ENCODE results near the gene FBXL17. TPM values are rescaled to one million over a fixed set of nuclear protein-coding genes. Genes with fewer than 3 reads are reported as not detected.

FBXL17 gene
- total RNA-seq, 1 donor from 2014 or later: 17.6 TPM

DNA sequence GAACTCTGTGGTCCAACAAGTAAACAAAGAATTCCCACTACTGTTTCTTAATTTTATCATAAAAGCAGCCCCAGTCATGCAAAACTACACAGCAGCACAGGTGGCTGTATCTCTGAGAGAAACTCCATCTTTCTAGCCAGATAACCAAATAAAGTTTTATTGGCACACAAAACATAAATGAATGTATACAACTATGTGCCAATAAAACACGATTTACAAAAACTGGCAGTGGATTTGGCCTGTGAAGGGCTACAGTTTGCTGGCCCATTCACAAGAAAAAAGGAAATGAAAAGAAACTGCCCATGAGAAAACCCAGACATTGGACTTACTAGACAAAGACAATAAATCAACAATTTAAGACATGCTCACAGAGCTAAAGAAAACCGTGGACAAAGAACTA, 10.6 kb downstream of the FBXL17 start:
- no peak overlapping the region for H3K4me3 Mint-ChIP-seq (ENCODE audit: unreplicated experiment)

DNA sequence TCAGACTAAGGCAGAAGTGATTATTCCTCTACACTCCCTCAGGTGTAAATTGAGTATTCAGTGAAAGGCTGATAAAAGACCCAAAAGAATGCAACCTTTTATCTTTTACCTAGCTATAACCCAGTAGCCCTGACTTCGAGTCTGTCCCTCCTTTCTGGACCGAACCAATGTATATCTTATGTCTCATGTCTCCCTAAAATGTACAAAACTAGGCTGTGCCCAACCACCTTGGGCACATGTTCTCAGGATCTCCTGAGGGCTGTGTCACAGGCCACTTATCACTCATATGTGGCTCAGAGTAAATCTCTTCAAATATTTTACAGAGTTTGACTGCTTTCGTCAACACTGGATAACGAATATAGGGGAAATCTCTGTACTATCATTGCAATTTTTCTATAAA, 12.7 kb downstream of the FBXL17 start:
- H3K4me3 Mint-ChIP-seq (ENCODE audit: unreplicated experiment): no peak overlapping the region
- peaks cover 6% of the 10 kb centered on the region for H3K4me1 Mint-ChIP-seq (ENCODE audit: unreplicated experiment)

More for the DNA sequence above, 10.6 kb downstream of the FBXL17 start:
- Mint-ChIP-seq H3K27me3 (ENCODE audit: unreplicated experiment) (no peaks in the 10 kb centered on the region), H3K4me1 (ENCODE audit: unreplicated experiment) (peaks cover 6% of the 10 kb centered on the region), H3K27ac (ENCODE audit: unreplicated experiment) (no peak overlapping the region), H3K9me3 (ENCODE audit: unreplicated experiment) (peaks cover 33% of the 10 kb centered on the region), H3K36me3 (ENCODE audit: unreplicated experiment) (peaks cover 28% of the 10 kb centered on the region)
- TF ChIP-seq CTCF (IDR thresholded peaks at IDR 0.05): no peak
- no peak for DNase-seq (ENCODE audit: extremely low spot score, unreplicated experiment)

DNA sequence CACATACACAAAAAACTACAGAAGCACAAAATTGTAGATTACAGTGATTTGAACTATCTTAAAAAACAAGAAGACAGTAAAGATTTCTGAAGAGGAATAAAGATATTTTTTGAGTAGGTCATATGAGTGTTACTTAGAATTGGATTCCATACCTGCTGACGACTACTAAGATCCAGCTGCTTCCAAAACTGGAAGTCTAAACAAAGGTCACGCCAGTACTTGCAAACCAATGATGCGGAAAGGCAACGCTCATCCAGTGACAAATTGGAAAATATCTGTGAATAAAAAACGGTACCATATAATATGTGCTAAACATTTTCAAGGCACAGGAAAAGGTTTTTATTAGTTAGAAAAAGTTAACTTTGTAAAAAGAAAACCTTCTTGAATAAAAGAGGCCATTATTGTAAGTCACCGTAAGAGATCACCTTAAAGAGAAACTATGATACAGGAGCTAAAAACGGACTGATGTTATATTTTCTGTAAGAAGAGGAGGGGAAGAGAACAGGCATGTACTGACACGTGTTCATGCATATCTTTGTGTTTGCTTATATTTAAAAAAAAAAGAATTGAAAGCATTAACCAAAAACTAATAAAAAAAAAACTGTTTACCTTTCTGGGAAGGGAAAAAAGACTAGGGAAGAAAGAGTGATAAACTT, 14.1 kb downstream of the FBXL17 start:
- Mint-ChIP-seq H3K36me3 (ENCODE audit: unreplicated experiment) (peaks cover 16% of the 10 kb centered on the region), H3K9me3 (ENCODE audit: unreplicated experiment) (peaks cover 8% of the 10 kb centered on the region), H3K4me3 (ENCODE audit: unreplicated experiment) (no peak overlapping the region), H3K27me3 (ENCODE audit: unreplicated experiment) (no peaks in the 10 kb centered on the region), H3K27ac (ENCODE audit: unreplicated experiment) (no peak overlapping the region), H3K4me1 (ENCODE audit: unreplicated experiment) (peaks cover 6% of the 10 kb centered on the region)
- TF ChIP-seq CTCF (IDR thresholded peaks at IDR 0.05): no peak
- DNase-seq (ENCODE audit: extremely low spot score, unreplicated experiment): no peak

More for the DNA sequence above, 12.7 kb downstream of the FBXL17 start:
- DNase-seq (ENCODE audit: extremely low spot score, unreplicated experiment): no peak
- TF ChIP-seq CTCF (IDR thresholded peaks at IDR 0.05): no peak
- H3K27ac Mint-ChIP-seq (ENCODE audit: unreplicated experiment): no peak overlapping the region
- H3K36me3 Mint-ChIP-seq (ENCODE audit: unreplicated experiment): peaks cover 16% of the 10 kb centered on the region
- H3K27me3 Mint-ChIP-seq (ENCODE audit: unreplicated experiment): no peaks in the 10 kb centered on the region
- H3K9me3 Mint-ChIP-seq (ENCODE audit: unreplicated experiment): peaks cover 13% of the 10 kb centered on the region

DNA sequence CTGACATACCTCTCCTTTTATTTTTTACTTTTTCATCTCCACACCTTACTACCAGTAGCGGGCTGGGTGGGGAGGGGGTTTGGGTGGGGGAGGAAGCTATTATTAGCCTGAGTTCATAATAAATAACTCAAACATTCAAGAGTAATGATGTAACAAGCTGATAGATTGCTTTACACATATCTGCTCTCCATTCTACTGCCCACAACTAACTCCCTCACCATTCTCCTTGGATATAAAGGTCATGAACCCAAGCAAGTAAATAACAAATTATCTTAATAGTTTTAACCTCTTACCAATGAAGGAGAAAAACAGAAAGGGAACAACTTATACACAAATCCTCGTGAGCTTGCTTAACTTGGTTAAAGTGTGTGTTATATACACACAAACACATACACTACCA, 15.4 kb downstream of the FBXL17 start:
- peaks cover 6% of the 10 kb centered on the region for H3K4me1 Mint-ChIP-seq (ENCODE audit: unreplicated experiment)
- no peaks in the 10 kb centered on the region for H3K9me3 Mint-ChIP-seq (ENCODE audit: unreplicated experiment)
- no peaks in the 10 kb centered on the region for H3K27me3 Mint-ChIP-seq (ENCODE audit: unreplicated experiment)
- TF ChIP-seq CTCF (IDR thresholded peaks at IDR 0.05): no peak
- H3K27ac Mint-ChIP-seq (ENCODE audit: unreplicated experiment): no peak overlapping the region
- no peak overlapping the region for H3K4me3 Mint-ChIP-seq (ENCODE audit: unreplicated experiment)
- H3K36me3 Mint-ChIP-seq (ENCODE audit: unreplicated experiment): peaks cover 15% of the 10 kb centered on the region
- DNase-seq (ENCODE audit: extremely low spot score, unreplicated experiment): no peak

- peaks cover 23% of the 10 kb centered on the region for H3K36me3 Mint-ChIP-seq (ENCODE audit: unreplicated experiment)
- no peak overlapping the region for H3K4me3 Mint-ChIP-seq (ENCODE audit: unreplicated experiment)
- H3K9me3 Mint-ChIP-seq (ENCODE audit: unreplicated experiment): no peaks in the 10 kb centered on the region
- peaks cover 3% of the 10 kb centered on the region for H3K4me1 Mint-ChIP-seq (ENCODE audit: unreplicated experiment)
- DNase-seq (ENCODE audit: extremely low spot score, unreplicated experiment): no peak
- no peak overlapping the region for H3K27ac Mint-ChIP-seq (ENCODE audit: unreplicated experiment)
- H3K27me3 Mint-ChIP-seq (ENCODE audit: unreplicated experiment): no peaks in the 10 kb centered on the region
- TF ChIP-seq CTCF (IDR thresholded peaks at IDR 0.05): no peak
Observed at GRCh38 chr5:108361771-108362170, 20.1 kb downstream of the FBXL17 start.

Data from osteocyte (in vitro differentiated cells).